ENCODE measurements around the gene CARTPT. TPM values are rescaled to one million over a fixed set of nuclear protein-coding genes. Genes with fewer than 3 reads are reported as not detected.

Gene CARTPT
- total RNA-seq, 1 donor from 2014 or later, result not detected

DNA sequence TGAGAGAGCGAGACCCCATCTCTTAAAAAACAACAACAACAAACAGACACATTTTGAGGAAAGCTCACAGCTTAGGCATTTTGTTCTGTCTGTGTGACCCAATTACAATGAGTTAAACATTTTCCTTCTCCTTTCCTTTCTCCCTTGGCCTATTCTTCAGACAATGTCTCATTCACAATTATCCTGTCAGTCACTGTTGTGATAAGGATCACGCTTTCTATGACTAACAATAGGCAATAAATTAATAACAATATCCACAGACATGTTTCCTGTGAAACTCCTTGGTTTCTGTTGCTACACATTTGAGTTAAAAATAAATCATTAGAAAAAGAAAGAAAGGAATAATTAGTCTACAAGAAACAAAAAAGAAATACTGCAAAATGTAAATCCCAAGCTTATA lies 19.8 kb upstream of the CARTPT start:
- DNase-seq (ENCODE audit: extremely low spot score in 2 of 2), result no peak
- H3K36me3 ChIP-seq, result no peaks in the 10 kb centered on the region
- H3K27ac ChIP-seq, result no peak overlapping the region
- TF ChIP-seq, protein P1, sequence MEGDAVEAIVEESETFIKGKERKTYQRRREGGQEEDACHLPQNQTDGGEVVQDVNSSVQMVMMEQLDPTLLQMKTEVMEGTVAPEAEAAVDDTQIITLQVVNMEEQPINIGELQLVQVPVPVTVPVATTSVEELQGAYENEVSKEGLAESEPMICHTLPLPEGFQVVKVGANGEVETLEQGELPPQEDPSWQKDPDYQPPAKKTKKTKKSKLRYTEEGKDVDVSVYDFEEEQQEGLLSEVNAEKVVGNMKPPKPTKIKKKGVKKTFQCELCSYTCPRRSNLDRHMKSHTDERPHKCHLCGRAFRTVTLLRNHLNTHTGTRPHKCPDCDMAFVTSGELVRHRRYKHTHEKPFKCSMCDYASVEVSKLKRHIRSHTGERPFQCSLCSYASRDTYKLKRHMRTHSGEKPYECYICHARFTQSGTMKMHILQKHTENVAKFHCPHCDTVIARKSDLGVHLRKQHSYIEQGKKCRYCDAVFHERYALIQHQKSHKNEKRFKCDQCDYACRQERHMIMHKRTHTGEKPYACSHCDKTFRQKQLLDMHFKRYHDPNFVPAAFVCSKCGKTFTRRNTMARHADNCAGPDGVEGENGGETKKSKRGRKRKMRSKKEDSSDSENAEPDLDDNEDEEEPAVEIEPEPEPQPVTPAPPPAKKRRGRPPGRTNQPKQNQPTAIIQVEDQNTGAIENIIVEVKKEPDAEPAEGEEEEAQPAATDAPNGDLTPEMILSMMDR (IDR thresholded peaks at IDR 0.05), result no peak
- TF ChIP-seq POLR2AphosphoS5 (IDR thresholded peaks at IDR 0.05; ENCODE audit: insufficient read depth in 1 of 2, low read depth in 1 of 2), result no peak
- no peak for TF ChIP-seq POLR2A (IDR thresholded peaks at IDR 0.05)
- no peaks in the 10 kb centered on the region for H3K9me3 ChIP-seq
- no peaks in the 10 kb centered on the region for H3K4me1 ChIP-seq
- no peak overlapping the region for H3K4me3 ChIP-seq
- no peaks in the 10 kb centered on the region for H3K27me3 ChIP-seq
- intact Hi-C loops (cut with DNase I), result no loop called here

DNA sequence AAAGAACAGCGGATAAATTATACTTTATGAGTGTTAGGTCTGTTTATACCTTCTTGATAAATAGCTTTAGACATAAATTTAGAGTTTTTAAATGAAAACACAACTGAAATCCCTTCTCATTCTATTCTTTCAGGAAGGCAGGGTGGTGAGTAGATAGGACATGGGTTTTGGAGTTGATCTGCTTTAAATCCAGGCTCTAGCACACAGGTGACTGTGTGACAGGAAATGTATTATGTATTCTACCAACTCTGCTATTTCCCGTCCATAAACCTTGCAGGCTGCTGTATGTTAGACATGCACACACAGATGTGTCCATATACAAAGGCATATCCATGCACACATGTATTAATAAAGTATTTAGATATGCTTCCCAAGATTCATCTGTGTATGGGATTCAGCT lies 19.3 kb upstream of the CARTPT start:
- TF ChIP-seq, protein P1 (IDR thresholded peaks at IDR 0.05), result no peak
- TF ChIP-seq POLR2A (IDR thresholded peaks at IDR 0.05) (no peak), POLR2AphosphoS5 (IDR thresholded peaks at IDR 0.05; ENCODE audit: insufficient read depth in 1 of 2, low read depth in 1 of 2) (no peak)
- intact Hi-C loops (cut with DNase I), result no loop called here
- no peak for DNase-seq (ENCODE audit: extremely low spot score in 2 of 2)
- H3K9me3 ChIP-seq, result no peaks in the 10 kb centered on the region
- H3K4me1 ChIP-seq, result no peaks in the 10 kb centered on the region
- H3K27me3 ChIP-seq, result no peaks in the 10 kb centered on the region
- H3K4me3 ChIP-seq, result no peak overlapping the region
- no peaks in the 10 kb centered on the region for H3K36me3 ChIP-seq
- no peak overlapping the region for H3K27ac ChIP-seq

DNA sequence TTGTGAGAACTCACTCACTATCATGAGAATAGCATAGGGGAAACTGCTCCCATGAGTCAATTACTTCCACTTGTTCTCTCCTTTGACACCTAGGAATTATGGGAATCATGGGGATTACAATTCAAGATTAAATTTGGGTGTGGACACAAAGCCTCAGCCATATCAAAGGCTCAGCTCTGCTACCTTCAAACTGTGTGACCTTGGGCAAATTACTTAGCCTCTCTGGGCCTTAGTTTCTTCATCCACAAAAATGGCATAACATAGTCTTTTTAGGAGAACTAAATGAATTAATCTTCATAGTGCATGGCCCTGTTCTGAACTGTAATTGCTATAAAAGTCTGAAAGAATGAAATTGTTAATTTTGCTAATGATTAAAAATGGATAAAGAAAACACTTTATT lies 18.3 kb upstream of the CARTPT start:
- H3K27me3 ChIP-seq, result no peaks in the 10 kb centered on the region
- no peak for TF ChIP-seq POLR2AphosphoS5 (IDR thresholded peaks at IDR 0.05; ENCODE audit: insufficient read depth in 1 of 2, low read depth in 1 of 2)
- TF ChIP-seq POLR2A (IDR thresholded peaks at IDR 0.05), result no peak
- TF ChIP-seq, protein P1 (IDR thresholded peaks at IDR 0.05), result no peak
- H3K9me3 ChIP-seq, result no peaks in the 10 kb centered on the region
- H3K4me1 ChIP-seq, result no peaks in the 10 kb centered on the region
- H3K27ac ChIP-seq, result no peak overlapping the region
- no peak for DNase-seq (ENCODE audit: extremely low spot score in 2 of 2)
- H3K4me3 ChIP-seq, result no peak overlapping the region
- intact Hi-C loops (cut with DNase I), result no loop called here
- no peaks in the 10 kb centered on the region for H3K36me3 ChIP-seq

DNA sequence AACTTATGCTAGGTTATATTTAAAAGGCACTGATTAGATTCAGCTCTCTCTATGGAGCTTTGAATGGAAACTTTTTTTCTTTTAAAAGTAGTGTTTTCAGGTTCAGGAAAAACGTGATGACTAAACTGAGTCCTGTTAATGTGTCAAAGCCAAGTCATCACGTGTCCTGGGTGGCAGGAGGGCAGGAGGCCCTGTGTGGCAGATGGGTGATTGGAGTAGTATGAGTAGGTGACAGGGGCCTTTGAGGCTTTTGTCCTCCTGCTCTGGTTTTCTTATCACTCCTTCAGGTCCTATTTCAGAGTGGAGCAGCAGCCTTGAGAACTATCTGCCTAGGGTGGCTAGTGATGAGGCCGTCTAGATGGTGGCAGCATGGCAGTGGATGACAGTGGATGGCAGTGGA lies 17.7 kb upstream of the CARTPT start:
- H3K27ac ChIP-seq, result no peak overlapping the region
- intact Hi-C loops (cut with DNase I), result no loop called here
- no peak overlapping the region for H3K4me3 ChIP-seq
- TF ChIP-seq, protein P1 (IDR thresholded peaks at IDR 0.05), result no peak
- no peak for TF ChIP-seq POLR2AphosphoS5 (IDR thresholded peaks at IDR 0.05; ENCODE audit: insufficient read depth in 1 of 2, low read depth in 1 of 2)
- TF ChIP-seq POLR2A (IDR thresholded peaks at IDR 0.05), result no peak
- no peaks in the 10 kb centered on the region for H3K4me1 ChIP-seq
- no peaks in the 10 kb centered on the region for H3K36me3 ChIP-seq
- DNase-seq (ENCODE audit: extremely low spot score in 2 of 2), result no peak
- no peaks in the 10 kb centered on the region for H3K27me3 ChIP-seq
- no peaks in the 10 kb centered on the region for H3K9me3 ChIP-seq

DNA sequence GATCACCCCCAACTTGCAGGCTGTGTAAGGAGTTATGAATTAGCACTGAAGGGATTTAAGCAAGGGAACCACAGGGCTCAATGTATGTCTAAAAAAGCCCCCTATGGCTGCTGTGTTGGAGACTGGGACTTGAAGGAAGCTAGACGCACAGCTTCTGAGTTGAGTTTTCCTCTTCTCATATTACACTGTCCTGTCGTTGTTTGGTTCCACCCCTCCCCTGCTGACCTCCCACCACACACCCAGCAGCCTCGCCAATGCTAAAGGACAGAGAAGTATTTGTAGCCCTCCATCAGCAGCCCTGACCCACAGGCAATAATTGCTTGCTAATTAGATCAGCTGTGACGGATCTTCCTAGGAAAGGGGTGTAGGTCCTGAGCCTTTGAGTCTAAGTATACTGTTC lies 15.1 kb upstream of the CARTPT start:
- H3K9me3 ChIP-seq, result no peaks in the 10 kb centered on the region
- no peak overlapping the region for H3K4me3 ChIP-seq
- no peak for DNase-seq (ENCODE audit: extremely low spot score in 2 of 2)
- no peaks in the 10 kb centered on the region for H3K36me3 ChIP-seq
- no peak overlapping the region for H3K27ac ChIP-seq
- intact Hi-C loops (cut with DNase I), result no loop called here
- no peaks in the 10 kb centered on the region for H3K4me1 ChIP-seq
- H3K27me3 ChIP-seq, result no peaks in the 10 kb centered on the region
- TF ChIP-seq, protein P1 (IDR thresholded peaks at IDR 0.05), result no peak
- TF ChIP-seq POLR2A (IDR thresholded peaks at IDR 0.05), result no peak
- no peak for TF ChIP-seq POLR2AphosphoS5 (IDR thresholded peaks at IDR 0.05; ENCODE audit: insufficient read depth in 1 of 2, low read depth in 1 of 2)
